Measurements from ENCODE around the gene OR1A1.
"Not testable (repeated sequence)": the region's sequence is repeated elsewhere in the genome, so short reads cannot be mapped to it uniquely, and the experiment has no call there.

The OR1A1 gene, protein sequence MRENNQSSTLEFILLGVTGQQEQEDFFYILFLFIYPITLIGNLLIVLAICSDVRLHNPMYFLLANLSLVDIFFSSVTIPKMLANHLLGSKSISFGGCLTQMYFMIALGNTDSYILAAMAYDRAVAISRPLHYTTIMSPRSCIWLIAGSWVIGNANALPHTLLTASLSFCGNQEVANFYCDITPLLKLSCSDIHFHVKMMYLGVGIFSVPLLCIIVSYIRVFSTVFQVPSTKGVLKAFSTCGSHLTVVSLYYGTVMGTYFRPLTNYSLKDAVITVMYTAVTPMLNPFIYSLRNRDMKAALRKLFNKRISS

GRCh38 chr17:3207367-3207766, at the start of gene OR1A1:
TSS of gene OR1A1 (plus strand) at chr17:3207667. CDS start at chr17:3215621, 7,954 bp downstream.
- no peak for DNase-seq (ENCODE audit: low read depth in 2 of 2)

DNA sequence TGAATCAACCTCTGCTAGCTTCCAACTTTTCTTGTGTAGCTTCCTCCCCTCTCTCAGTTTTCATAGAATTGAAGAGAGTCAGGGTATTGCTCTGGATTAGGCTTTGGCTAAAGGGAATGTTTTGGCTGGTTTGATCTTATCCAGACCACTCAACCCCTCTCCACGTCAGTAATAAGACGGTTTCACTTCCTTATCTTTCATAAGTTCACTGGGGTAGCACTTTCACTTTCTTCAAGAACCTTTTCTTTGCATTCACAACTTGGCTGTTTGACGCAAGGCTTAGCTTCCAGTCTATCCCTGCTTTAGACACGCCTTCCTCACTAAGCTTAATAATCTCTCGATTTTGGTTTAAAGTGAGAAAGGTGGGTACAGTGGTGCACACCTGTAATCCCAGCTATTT, 39.9 kb upstream of the OR1A1 start:
- no peak for DNase-seq (ENCODE audit: low read depth in 2 of 2)

DNA sequence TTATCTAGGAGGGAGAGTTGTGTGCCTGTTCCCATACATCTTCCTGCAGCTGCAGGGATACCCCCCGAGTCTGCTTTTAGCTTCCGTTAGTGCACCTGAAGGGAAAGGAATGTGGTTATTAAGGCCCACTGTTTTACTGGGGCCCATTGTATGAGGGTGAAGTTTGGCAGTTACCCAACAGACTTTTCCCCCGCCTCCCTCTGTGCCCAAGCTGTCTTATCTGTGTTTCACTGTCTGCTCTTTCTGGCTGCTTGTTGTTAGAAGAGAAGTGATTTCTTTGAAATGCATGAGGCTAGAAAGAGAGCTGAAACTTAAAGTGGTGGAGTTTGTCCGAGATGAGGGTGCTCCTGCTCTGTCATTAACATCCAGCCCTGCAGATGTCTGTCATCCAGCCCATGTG, 17.5 kb upstream of the OR1A1 start:
- DNase-seq (ENCODE audit: low read depth in 2 of 2): no peak

DNA sequence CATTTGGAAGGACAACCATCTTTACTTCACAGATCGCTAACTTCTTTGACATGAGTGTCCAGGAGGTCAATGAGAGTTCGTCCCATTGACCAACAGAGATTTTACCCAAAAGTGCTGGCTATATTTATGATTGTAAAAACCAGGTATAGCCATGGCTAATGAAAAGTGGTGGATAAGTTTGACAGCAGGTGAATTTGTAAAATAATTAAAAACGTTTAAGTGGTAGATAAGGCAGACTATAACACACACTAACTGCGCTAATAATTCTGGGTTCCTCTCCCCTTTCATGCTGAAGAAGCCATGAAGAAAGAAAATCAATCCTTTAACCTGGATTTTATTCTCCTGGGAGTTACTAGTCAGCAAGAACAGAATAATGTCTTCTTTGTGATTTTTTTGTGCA, 10.2 kb upstream of the OR1A1 start, which contains the start of gene OR1A2:
Gene OR1A2 (plus strand): TSS at position 301 of the 400 bp plus-strand sequence. CDS start 0 bp downstream, at position 301.
- DNase-seq (ENCODE audit: low read depth in 2 of 2): no peak

DNA sequence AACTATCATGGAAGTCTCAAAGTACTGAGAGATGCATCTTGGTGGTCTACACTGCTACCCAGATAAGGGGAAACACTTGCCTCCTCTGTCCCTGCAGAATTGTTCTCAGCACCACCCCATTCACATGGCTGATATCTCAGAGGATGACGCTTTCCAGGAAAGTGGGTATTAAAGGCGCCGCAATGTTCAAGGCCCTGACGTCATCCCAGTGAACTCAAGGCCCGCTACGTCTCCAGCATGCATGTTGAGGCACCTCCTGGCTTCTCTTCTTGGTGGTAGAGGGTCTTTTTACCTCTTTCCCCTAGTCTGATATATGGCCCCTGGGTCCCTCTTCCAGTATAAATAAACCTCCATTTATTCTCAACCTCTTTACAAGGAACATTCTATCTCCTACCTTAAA, 1.0 kb downstream of the OR1A1 start:
- DNase-seq (ENCODE audit: low read depth in 2 of 2): no peak

DNA sequence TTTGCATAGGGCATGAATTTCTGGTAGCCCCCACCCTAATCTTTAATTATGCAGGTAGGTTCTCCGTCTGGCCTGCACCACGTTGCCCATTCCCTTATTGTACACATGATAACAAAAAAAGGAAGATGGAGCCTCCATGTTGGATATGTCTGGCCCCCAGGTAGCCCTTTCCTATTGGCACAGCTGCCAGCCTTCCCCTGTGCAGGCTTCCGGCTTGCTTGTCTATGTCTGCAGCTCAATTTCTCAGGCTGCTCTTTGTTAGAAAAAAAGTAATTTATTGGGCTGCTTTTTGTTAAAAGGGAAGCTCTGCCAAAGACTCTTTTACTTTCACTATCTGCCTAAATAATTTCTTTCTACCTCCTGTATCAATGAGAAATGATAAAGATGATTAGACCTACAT, 5.5 kb downstream of the OR1A1 start:
- DNase-seq (ENCODE audit: low read depth in 2 of 2): no peak

DNA sequence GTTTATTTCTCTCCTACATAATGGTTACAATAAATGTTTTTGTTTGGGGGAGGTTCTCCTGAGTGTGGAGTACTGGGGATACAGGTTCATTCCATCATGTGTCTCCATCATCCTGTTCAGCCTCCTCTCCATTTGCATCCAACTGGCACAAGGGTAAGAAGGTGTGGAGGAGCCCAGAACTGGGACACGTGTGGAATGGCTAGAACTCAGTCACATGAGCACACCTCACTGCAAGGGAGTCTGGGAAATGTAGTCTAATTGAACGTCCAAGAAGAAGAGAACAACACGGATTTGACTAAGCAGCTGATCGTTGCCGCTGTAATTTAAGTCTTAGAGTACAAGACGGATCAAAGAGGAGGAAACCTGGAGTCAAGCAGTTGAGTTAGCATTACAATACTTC, 6.1 kb downstream of the OR1A1 start:
- DNase-seq (ENCODE audit: low read depth in 2 of 2): no peak

- not testable (repeated sequence) for DNase-seq (ENCODE audit: low read depth in 2 of 2)
Measured at GRCh38 chr17:3219978-3220377, 12.5 kb downstream of the OR1A1 start.

GRCh38 chr17:3221850-3222249, 14.4 kb downstream of the OR1A1 start:
- no peak for DNase-seq (ENCODE audit: low read depth in 2 of 2)

DNA sequence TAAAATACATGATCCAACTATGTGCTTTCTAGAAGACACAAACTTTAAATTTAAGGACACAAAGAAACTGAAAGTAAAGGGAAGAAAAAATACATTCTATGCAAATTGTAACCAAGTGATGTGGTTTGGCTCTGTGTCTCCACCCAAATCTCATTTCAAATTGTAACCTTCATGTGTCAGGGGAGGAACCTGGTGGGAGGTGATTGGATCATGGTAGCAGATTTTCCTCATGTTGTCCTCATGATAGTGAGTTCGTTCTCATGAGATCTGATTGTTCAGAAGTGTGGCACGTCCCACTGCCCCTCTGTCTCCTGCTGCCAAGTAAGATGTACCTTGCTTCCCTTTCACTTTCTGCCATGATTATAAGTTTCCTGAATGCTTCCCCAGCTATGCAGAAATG, 15.0 kb downstream of the OR1A1 start:
- DNase-seq (ENCODE audit: low read depth in 2 of 2): no peak

GRCh38 chr17:3224721-3225352, 17.4 kb downstream of the OR1A1 start:
- DNase-seq (ENCODE audit: low read depth in 2 of 2): not testable (repeated sequence)

- DNase-seq (ENCODE audit: low read depth in 2 of 2): not testable (repeated sequence)
Measured at GRCh38 chr17:3232300-3232699, 24.8 kb downstream of the OR1A1 start.

DNA sequence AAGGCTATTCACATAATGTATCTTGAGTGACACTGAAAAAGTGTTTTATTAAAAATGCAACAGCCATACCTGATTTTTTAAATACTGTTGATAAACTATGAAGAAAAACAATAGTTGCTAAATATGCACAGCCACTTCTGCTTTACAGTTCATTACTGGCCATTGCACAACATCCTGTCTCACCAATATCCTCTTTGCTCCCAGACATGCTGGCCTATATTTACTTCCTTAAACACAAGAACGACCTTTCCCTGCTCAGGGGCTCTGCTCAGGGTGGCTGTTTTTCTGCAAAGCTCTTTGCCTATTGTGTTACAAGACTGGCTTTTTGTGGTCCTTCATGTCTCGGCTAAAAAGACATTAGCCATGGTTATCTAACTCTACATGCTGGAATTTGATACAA, 31.2 kb downstream of the OR1A1 start:
- DNase-seq (ENCODE audit: low read depth in 2 of 2): not testable (repeated sequence)

DNA sequence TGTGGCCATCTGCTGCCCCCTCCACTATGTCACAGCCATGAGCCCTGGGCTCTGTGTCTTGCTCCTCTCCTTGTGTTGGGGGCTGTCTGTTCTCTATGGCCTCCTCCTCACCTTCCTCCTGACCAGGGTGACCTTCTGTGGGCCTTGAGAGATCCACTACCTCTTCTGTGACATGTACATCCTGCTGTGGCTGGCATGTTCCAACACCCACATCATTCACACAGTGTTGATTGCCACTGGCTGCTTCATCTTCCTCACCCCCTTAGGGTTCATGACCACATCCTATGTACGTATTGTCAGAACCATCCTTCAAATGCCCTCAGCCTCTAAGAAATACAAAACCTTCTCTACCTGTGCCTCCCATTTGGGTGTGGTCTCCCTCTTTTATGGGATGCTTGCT, 33.6 kb downstream of the OR1A1 start:
- not testable (repeated sequence) for DNase-seq (ENCODE audit: low read depth in 2 of 2)

GRCh38 chr17:3244841-3245240, 37.4 kb downstream of the OR1A1 start:
- not testable (repeated sequence) for DNase-seq (ENCODE audit: low read depth in 2 of 2)

DNA sequence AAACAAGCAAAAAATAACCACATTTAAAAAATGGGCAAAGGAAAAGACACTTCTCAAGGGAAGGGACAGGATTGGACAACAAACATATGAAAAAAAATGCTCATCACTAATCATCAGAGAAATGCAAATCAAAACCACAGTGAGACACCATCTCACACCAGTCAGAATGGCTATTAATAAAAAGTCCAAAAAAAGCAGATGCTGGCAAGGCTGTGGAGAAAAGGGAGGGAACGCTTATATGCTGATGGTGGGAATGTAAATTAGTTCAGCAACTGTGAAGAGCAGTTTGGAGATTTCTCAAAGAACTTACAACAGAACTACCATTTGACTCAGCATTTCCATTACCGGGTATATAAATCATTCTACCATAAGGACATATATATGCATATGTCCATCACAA, 41.5 kb downstream of the OR1A1 start:
- DNase-seq (ENCODE audit: low read depth in 2 of 2): not testable (repeated sequence)

DNA sequence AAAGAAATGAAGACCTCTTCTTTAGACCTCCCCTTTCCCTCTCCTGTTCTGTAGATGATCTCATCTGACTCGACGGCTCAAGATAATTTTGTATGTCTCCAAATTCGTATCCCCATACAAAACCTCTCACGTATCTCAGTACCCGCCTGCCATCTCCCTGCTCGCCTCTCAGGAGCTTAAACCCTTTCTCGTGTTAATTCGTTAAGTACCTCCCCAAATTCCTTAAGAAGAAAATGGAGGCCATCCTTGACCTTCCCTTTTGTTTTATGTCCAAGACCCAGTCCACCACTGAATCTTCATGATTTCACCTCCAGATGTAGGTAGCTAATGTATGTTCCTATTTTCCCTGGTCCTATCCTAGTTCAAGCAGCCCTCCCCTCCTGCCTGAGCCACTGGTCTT, 49.1 kb downstream of the OR1A1 start:
- DNase-seq (ENCODE audit: low read depth in 2 of 2): no peak

- no peak for DNase-seq (ENCODE audit: low read depth in 2 of 2)
Measured at GRCh38 chr17:3260163-3260562, 52.7 kb downstream of the OR1A1 start.

DNA sequence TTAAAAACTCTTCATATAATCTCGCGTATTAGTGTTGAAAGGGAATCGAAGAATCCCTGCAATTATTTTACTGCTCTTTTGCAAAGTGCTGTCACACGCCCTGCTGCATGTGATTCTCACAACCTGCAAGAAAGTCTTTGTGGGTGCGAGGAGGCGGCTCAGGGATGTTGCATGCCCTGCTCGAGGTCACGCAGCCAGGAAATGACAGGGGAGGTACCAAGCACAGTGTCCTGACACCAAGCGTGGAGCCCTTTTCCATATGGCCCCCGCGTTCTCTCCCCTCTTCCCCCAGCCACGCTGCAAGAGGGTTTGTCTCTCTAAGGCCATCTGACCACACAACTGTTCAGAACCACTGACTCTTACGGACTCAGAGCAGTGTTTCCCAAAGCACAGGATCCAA, 53.1 kb downstream of the OR1A1 start:
- no peak for DNase-seq (ENCODE audit: low read depth in 2 of 2)

All from stimulated activated CD4-positive, alpha-beta T cell treated with anti-CD3 and anti-CD28 coated beads, Interleukin-1b, Interleukin-23, amount 100 ng/mL, for 1 hour (primary cell).